Fibroblast of skin of scalp (primary cell): ENCODE measurements around the gene HSPA14.
"Not testable (repeated sequence)": the region's sequence is repeated elsewhere in the genome, so short reads cannot be mapped to it uniquely, and the experiment has no call there.

Experiments
- DNase-seq: peaks from one replicate; pipeline ENCODE4 v3.0.0-alpha.2; 2013

The HSPA14 gene

DNA sequence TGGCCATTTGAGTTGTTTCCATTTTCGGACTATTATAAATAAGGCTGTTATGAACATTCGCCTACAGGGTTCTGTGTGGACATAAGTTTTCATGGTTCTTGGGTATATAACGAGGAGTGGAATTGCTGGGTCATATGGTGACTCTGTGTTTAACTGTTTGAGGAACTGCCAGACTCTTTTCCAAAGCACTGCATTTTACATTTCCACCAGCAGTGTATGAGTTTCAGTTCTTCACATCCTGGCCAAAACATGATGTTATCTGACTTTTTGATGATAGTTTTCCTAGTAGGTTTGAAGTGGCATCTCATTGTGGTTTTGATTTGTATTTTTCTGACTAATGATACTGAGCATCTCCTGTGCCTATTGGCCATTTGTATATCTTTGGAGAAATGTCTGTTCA lies 46.0 kb downstream of the HSPA14 start:
- no peak for DNase-seq

- peak; percentile 4 for DNase-seq
Measured at GRCh38 chr10:14889318-14889717, 51.2 kb downstream of the HSPA14 start.

DNA sequence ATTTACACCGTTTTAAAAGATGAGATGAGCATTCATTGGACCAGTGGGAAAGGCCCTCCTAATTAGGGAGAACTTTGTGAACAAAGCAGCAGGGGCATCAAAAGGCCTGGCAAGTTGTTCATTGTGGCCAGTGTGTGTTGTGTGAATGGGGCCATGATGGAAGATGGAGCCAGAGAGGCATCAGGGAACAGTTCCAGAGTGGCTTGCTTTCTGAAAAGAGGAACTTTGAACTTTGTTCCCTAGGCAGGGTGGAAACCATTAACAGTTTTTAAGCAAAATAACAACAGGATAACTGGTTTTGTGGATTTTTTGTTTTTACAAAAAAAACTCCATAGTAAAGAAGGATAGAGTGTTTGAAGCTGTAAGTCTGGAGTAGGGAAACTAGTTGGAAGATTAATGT lies 53.0 kb downstream of the HSPA14 start:
- DNase-seq: no peak

DNA sequence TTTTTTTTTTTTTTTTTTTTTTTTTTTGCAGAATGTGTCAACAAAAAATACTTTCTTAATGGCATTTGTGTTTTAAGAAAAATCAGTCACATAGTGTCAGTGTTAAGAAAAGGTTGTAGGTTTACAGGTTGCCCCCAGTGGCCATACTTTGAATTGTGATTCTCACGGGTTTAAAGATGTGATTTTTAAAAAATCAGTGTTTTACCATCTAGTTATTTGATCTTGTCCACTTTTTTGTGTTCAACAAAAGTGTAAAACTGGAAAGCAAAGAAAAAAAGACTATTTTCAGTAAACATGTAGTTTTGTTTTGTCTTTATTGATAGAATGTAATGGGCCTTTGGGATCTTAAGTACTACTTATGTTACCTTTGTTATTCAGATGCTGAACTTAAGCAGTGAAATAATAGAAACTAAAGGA lies 66.2 kb downstream of the HSPA14 start:
- peak; percentile 36 for DNase-seq

DNA sequence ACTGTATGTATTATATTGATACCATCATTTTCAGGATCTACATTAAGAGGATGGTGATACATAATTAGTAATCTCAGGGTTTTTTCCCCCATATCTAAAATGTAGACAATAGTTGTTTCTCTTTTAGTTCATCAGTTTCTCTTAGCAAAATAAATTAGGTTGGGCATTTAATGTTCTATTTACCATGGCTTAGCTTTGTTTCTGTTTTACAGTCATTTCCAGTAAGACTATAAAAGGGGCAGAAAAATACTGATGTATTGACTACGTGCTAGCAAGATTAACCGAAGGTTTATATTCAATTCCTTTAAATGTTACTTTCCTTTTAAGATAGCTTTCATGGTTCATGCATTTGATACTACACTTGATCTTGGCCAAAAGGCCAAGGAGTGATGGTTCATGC lies 66.8 kb downstream of the HSPA14 start:
- no peak for DNase-seq

GRCh38 chr10:14905890-14906289 lies 67.8 kb downstream of the HSPA14 start:
- no peak for DNase-seq

DNA sequence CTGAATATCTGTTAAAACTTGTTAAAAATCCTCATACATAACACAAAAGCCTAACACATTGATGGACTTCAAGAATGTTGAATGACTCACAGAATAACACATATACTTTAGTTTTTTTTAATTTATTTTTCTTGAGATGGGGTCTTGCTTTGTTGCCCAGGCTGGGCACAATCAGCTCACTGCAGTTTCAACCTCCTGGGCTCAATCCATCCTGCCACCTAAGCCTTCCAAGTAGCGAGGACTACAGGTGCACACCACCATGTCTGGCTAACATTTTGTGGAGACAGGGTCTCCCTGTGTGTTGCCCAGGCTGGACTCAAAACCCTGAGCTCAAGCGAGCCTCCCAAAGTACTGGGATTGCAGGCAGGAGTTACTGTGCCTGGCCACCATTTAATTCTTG lies 68.7 kb downstream of the HSPA14 start:
- no peak for DNase-seq

DNA sequence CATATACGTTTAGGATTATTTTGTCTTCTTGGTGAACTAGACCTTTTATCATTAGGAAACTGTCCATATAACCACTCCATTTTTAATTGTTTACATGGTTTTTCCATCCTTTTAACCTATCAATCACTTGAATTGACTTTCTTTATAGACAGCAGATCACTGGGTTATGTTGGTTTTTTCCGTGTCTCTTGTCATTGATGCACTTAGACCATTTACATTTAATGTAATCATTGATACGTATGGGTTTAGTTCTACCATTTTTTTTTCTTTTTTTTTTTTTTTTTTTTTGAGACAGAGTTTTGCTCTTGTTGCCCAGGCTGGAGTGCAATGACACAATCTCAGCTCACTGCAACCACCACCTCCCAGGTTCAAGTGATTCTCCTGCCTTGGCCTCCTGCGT lies 69.5 kb downstream of the HSPA14 start:
- DNase-seq: not testable (repeated sequence)

DNA sequence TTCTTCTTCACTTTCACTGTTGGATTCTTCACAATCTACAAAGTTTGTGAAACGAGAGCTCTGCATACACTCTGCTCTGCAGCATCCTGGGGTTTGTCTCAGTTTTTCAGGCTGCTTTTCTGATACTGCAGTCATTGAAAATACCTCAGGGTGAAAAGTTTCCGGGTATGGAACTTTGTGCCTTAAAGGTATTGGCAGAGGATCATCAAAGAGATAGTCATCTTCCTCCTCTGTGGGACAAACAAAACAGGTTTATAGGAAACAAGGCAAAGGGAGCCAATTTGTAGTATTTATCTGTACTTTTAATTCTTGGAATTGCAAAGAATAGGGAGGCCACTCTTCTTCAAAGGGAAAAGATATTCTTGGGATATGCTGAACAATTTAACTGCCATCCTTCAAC lies 71.0 kb downstream of the HSPA14 start:
- no peak for DNase-seq

GRCh38 chr10:14910953-14911352 lies 72.8 kb downstream of the HSPA14 start:
- DNase-seq: no peak

GRCh38 chr10:14911801-14912200 lies 73.7 kb downstream of the HSPA14 start:
- DNase-seq: no peak

DNA sequence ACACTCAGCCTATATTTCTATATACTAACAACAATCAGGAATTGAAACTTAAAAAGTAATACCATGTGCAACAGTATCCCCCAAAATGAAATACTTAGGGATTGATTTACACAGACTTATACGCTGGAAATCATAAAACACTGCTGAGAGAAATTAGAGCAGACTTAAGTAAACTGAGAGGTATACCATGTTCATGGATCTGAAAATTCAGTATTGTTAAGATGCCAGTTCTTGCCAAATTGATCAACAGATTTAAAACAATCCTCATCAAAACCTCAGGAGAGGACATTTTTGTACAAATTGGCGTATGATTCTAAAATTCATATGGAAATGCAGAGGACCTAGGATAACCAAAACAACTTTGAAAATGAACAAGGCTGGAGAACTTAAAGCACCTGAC lies 78.5 kb downstream of the HSPA14 start:
- no peak for DNase-seq

DNA sequence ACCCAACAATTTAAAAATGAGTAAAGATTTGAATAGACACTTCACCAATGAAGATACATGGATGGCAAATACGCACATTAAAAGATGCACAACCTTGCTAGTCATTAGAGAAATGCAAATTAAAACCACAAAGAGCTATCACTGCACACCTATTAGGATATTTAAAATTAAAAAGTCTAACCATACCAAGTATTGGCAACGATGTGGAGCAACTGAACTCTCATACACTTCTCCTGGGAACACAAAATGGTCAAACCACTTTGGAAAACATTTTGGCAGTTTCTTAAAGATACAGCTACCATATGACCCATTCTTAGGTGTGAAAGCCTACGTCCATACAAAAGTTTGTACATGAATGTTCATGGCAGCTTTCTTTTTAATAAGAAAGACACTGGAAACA lies 79.7 kb downstream of the HSPA14 start:
- no peak for DNase-seq

DNA sequence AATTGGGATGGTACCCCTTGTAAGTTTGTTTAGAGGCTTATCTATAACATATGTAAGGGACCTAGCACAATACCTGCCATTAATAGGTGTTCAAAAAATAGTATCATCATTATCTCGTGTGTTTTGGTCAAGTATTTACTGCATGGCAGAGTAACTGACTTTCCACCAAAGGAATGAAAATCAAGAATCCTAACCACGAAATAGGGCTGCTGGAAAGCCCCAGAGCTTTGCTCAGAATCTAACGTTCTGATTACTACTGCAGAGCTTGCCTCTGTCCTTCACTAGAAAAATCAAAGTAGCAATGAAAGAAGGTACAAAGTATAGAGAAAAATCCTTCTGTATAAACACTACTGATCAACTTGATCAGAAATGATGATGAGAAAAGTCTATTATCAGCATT lies 80.9 kb downstream of the HSPA14 start:
- no peak for DNase-seq
